SK-N-SH treated with all-trans-retinoic acid at 6 μM for 48 hours (cell line): Measurements from ENCODE around the gene B4GALNT3.

ENCODE experiments used
- ATAC-seq: fragments of 200-7000 bp; cut with Tn5 transposase; 3 replicates; pipeline ENCODE4 v1.9.1; 2020; ENCODE audit warnings: mild to moderate bottlenecking, moderate library complexity
- ARNTL ChIP-seq: fragments of 450-650 bp; formaldehyde crosslinking; IDR thresholded peaks from 2 replicates; pipeline ENCODE4 v1.5.0; 2020; ENCODE audit warnings: low read depth, mild to moderate bottlenecking, moderate library complexity, borderline replicate concordance
- CSDC2 ChIP-seq: fragments of 250-450 bp; sonication (Bioruptor Pico); IDR thresholded peaks from 2 replicates; pipeline ENCODE4 v1.5.0; 2020; ENCODE audit warnings: mild to moderate bottlenecking, moderate library complexity
- CSRNP3 ChIP-seq: fragments of 250-450 bp; sonication (Bioruptor Pico); IDR thresholded peaks from 2 replicates; pipeline ENCODE4 v1.5.1; 2021; ENCODE audit warnings: mild to moderate bottlenecking, moderate library complexity
- ESRRG ChIP-seq: fragments of 250-450 bp; sonication (Bioruptor Pico); IDR thresholded peaks from 2 replicates; pipeline ENCODE4 v1.6.1; 2021; ENCODE audit warnings: mild to moderate bottlenecking
- GLIS3 ChIP-seq: fragments of 250-450 bp; sonication (Bioruptor Pico); IDR thresholded peaks from 2 replicates; pipeline ENCODE4 v1.5.0; 2020; ENCODE audit warnings: mild to moderate bottlenecking, moderate library complexity
- ISL1 ChIP-seq: fragments of 250-450 bp; sonication (Bioruptor Pico); IDR thresholded peaks from 2 replicates; pipeline ENCODE4 v2.1.2; 2022; ENCODE audit warnings: mild to moderate bottlenecking, moderate library complexity
- OSR1 ChIP-seq: fragments of 250-450 bp; sonication (Bioruptor Pico); IDR thresholded peaks from 2 replicates; pipeline ENCODE4 v1.8.0; 2022; ENCODE audit warnings: moderate library complexity, mild to moderate bottlenecking, inconsistent platforms
- PATZ1 ChIP-seq: fragments of 250-450 bp; sonication (Bioruptor Pico); IDR thresholded peaks from 2 replicates; pipeline ENCODE4 v1.8.0; 2020; ENCODE audit warnings: mild to moderate bottlenecking, moderate library complexity, borderline replicate concordance
- PPARA ChIP-seq: fragments of 250-450 bp; sonication (Bioruptor Pico); IDR thresholded peaks from 2 replicates; pipeline ENCODE4 v1.5.0; 2020; ENCODE audit warnings: mild to moderate bottlenecking, borderline replicate concordance
- RARB ChIP-seq: fragments of 250-450 bp; sonication (Bioruptor Pico); IDR thresholded peaks from 2 replicates; pipeline ENCODE4 v1.8.0; 2021; ENCODE audit warnings: mild to moderate bottlenecking, moderate library complexity
- ZC3H10 ChIP-seq: fragments of 250-450 bp; sonication (Bioruptor Pico); IDR thresholded peaks from 2 replicates; pipeline ENCODE4 v1.5.1; 2021; ENCODE audit warnings: mild to moderate bottlenecking, moderate library complexity
- ZFP30 ChIP-seq: fragments of 450-650 bp; formaldehyde crosslinking; IDR thresholded peaks from 2 replicates; pipeline ENCODE4 v1.5.0; 2022; ENCODE audit warnings: mild to moderate bottlenecking, moderate library complexity
- ZNF565 ChIP-seq: fragments of 450-650 bp; formaldehyde crosslinking; conservative IDR thresholded peaks from 2 replicates; pipeline ENCODE4 v1.5.0; 2020; ENCODE audit warnings: low read depth, mild to moderate bottlenecking, moderate library complexity
- ZNF70 ChIP-seq: fragments of 450-650 bp; formaldehyde crosslinking; IDR thresholded peaks from 2 replicates; pipeline ENCODE4 v1.5.0; 2020; ENCODE audit warnings: mild to moderate bottlenecking, moderate library complexity
- ZNF8 ChIP-seq: fragments of 450-650 bp; formaldehyde crosslinking; IDR thresholded peaks from 2 replicates; pipeline ENCODE4 v1.5.0; 2020; ENCODE audit warnings: mild to moderate bottlenecking, moderate library complexity
- TF ChIP-seq, protein P1 (sequence below): fragments of 250-450 bp; sonication (Bioruptor Pico); IDR thresholded peaks from 2 replicates; pipeline ENCODE4 v1.5.0; 2020; ENCODE audit warnings: mild to moderate bottlenecking, moderate library complexity

Gene B4GALNT3

DNA sequence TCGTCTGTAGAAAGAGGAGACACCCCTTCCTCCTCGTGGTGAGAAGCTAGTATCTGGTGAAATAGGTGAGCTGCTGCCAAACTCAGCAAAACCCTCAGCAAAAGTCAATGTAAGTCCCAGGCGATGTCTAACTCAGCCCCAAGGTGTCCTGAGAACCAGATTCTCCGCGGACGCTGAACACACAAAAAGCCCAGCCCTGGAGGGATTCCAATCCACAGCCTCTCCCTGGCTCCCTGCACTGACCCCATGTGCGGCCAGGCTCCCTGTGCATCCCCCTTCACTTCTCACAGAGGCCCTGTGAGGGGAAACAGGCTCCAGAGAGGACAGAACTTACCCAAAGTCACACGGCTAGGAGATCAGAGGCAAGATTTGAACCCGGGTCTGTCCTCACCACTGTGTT is 122.0 kb downstream of the B4GALNT3 start:
- TF ChIP-seq CSRNP3 (CRISPR knock-in tag) = no peak
- no peak for TF ChIP-seq ZC3H10
- no peak for TF ChIP-seq ZNF70 (CRISPR knock-in tag)
- TF ChIP-seq OSR1 = no peak
- TF ChIP-seq GLIS3 (CRISPR knock-in tag) = no peak
- no peak for TF ChIP-seq RARB (CRISPR knock-in tag)
- no peak for TF ChIP-seq ISL1 (CRISPR knock-in tag)
- no peak for TF ChIP-seq PPARA
- TF ChIP-seq ZNF8 (CRISPR knock-in tag) = no peak
- no peak for TF ChIP-seq PATZ1
- TF ChIP-seq ARNTL (CRISPR knock-in tag) = no peak
- TF ChIP-seq ZFP30 (CRISPR knock-in tag) = no peak
- no peak for TF ChIP-seq ESRRG (CRISPR knock-in tag)
- TF ChIP-seq, protein P1, sequence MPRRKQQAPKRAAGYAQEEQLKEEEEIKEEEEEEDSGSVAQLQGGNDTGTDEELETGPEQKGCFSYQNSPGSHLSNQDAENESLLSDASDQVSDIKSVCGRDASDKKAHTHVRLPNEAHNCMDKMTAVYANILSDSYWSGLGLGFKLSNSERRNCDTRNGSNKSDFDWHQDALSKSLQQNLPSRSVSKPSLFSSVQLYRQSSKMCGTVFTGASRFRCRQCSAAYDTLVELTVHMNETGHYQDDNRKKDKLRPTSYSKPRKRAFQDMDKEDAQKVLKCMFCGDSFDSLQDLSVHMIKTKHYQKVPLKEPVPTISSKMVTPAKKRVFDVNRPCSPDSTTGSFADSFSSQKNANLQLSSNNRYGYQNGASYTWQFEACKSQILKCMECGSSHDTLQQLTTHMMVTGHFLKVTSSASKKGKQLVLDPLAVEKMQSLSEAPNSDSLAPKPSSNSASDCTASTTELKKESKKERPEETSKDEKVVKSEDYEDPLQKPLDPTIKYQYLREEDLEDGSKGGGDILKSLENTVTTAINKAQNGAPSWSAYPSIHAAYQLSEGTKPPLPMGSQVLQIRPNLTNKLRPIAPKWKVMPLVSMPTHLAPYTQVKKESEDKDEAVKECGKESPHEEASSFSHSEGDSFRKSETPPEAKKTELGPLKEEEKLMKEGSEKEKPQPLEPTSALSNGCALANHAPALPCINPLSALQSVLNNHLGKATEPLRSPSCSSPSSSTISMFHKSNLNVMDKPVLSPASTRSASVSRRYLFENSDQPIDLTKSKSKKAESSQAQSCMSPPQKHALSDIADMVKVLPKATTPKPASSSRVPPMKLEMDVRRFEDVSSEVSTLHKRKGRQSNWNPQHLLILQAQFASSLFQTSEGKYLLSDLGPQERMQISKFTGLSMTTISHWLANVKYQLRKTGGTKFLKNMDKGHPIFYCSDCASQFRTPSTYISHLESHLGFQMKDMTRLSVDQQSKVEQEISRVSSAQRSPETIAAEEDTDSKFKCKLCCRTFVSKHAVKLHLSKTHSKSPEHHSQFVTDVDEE (CRISPR knock-in tag) = no peak
- no peak for ATAC-seq

DNA sequence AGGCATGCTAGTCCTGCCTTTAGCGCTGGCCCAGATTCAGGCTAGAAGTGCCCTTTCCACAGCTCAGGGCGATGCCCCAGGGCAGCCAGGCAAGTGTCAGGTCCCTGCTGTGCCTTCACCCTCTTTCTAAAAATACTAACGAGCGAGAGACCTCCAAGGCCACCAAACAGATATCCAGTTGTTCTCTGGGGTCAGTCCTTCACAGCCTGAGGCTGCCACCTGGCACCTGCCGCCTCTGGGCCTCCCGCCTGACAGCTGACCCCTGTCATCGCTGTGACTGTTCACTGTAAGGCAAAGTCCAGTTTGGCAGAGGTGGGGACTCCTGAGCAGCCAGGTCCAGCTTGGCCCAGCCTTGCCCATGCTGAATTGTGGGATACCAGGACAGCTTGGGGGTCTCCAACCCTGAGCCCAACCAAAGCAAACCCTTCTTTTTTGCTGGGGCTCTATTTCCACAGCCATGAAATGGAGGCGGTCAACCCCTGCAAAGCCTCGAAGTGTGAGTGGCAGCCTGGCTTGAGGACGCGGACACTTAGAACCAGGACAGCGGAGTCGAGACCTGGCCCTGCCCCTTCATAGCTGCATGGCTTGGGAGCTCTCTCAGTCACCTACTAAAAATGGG is 123.6 kb downstream of the B4GALNT3 start:
- ATAC-seq = no peak

DNA sequence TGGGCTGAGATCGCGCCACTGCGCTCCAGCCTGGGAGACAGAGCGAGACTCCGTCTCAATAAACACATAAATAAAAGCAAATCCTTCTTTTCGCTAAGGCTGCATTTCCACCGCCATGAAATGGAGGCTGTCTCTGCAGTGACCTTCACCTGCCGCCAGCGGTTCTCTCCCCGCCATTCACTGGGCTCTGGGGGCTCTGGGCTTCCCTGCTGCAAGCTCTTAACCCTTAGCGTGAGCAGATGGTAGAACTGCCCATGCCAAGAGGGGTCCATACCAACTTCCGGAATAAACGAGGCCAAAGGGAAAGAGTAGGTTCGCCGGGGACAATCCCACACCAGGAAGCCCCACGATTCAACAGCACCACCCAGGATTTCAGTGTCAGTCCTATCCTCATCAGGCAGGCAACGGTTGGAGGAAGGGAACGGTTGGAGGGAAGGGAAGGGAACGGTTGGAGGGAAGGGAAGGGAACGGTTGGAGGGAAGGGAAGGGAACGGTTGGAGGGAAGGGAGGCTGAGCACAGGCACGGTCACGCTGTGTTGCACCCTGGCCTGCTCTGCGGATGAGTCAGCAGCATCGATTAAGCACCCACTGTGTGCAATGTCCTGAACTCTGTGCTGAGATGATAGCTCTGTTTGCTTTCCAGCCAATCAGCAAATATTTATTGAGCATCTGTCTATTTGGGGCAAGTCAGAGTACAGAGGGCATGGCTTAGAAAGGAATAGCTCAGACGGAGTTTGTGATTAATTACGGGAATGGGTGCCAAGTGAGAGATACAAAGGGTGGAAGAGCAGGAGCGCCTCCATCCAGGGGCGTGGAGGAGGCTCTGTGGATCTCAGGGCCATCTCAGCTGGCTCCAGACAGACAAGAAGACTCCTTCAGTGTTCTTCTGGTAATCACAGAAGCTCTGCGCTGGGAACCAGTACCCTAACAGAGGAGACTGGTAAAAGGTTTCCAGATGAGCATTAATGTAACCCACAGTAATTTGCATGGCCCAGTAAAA is 125.6 kb downstream of the B4GALNT3 start:
- TF ChIP-seq ZNF70 (CRISPR knock-in tag) = no peak
- no peak for TF ChIP-seq PATZ1
- no peak for ATAC-seq

More for the DNA sequence above, 123.6 kb downstream of the B4GALNT3 start:
- TF ChIP-seq CSRNP3 (CRISPR knock-in tag) = no peak
- no peak for TF ChIP-seq RARB (CRISPR knock-in tag)
- TF ChIP-seq CSDC2 (CRISPR knock-in tag) = no peak
- no peak for TF ChIP-seq ZNF565 (CRISPR knock-in tag)
- TF ChIP-seq, all 23 proteins: peak for 0
